ENCODE results near the gene LMNTD1. TPM values are rescaled to one million over a fixed set of nuclear protein-coding genes. Genes with fewer than 3 reads are reported as not detected.

The LMNTD1 gene
- total RNA-seq, 4 donors from 2014 or later, result not detected

DNA sequence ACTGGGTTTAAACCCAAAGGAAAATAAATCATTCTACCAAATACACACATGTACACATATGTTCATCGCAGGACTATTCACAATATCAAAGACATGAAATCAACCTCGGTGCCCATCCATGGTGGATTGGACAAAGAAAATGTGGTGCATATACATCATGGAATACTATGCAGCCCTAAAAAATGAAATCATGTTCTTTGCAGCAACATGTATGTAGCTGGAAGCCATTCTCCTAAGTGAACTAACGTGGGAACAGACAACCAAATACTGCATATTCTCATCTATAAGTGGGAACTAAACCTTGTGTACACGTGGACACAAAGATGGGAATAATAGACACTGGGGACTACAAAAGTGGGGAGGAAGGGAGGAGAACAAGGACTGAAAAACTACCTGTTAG is 96.6 kb downstream of the LMNTD1 start:
- DNase-seq (ENCODE audit: low spot score), result no peak
- no peak for ATAC-seq (ENCODE audit: low FRiP score)
- TF ChIP-seq, protein P1, sequence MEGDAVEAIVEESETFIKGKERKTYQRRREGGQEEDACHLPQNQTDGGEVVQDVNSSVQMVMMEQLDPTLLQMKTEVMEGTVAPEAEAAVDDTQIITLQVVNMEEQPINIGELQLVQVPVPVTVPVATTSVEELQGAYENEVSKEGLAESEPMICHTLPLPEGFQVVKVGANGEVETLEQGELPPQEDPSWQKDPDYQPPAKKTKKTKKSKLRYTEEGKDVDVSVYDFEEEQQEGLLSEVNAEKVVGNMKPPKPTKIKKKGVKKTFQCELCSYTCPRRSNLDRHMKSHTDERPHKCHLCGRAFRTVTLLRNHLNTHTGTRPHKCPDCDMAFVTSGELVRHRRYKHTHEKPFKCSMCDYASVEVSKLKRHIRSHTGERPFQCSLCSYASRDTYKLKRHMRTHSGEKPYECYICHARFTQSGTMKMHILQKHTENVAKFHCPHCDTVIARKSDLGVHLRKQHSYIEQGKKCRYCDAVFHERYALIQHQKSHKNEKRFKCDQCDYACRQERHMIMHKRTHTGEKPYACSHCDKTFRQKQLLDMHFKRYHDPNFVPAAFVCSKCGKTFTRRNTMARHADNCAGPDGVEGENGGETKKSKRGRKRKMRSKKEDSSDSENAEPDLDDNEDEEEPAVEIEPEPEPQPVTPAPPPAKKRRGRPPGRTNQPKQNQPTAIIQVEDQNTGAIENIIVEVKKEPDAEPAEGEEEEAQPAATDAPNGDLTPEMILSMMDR (IDR thresholded peaks at IDR 0.05), result no peak

DNA sequence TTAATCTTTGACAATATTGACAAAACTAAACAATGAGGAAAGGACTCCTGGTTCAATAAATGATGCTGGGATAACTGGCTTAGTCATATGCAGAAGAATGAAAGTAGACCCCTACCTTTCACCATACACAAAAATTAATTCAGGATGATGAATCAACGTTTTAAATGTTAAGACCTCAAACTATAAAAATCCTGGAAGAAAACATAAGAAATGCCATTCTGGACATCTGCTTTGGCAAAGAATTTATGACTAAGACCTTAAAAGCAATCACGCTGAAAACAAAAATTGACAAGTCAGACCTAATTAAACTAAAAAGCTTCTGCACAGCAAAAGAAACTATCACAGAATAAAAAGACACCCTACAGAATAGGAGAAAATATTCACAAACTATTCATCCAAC is 97.4 kb downstream of the LMNTD1 start:
- TF ChIP-seq, protein P1 (IDR thresholded peaks at IDR 0.05), result no peak
- ATAC-seq (ENCODE audit: low FRiP score) (no peak), DNase-seq (ENCODE audit: low spot score) (no peak)

GRCh38 chr12:25449007-25449406 is 104.1 kb downstream of the LMNTD1 start:
- TF ChIP-seq, protein P1 (IDR thresholded peaks at IDR 0.05), result no peak
- no peak for DNase-seq (ENCODE audit: low spot score)
- no peak for ATAC-seq (ENCODE audit: low FRiP score)

DNA sequence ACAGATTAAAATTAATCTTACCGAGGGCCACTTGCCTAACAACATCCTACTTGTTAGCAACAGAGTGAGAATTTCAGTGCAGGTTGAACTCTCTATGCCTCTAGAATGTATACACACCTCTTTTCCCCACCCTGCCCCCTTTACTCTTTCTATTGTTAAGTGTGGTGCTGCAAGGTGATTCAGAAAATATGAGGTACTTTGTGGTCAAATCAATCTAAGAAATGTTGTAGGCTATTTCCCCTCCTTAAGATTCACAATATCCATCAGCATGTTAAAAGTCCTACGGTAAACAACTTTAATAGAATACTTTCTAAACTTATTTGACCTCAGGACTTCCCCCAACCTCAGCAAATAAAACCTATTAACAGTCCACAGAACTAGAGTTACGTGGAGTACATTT is 106.0 kb downstream of the LMNTD1 start:
- TF ChIP-seq, protein P1 (IDR thresholded peaks at IDR 0.05), result no peak
- ATAC-seq (ENCODE audit: low FRiP score) (no peak), DNase-seq (ENCODE audit: low spot score) (no peak)

- no peak for DNase-seq (ENCODE audit: low spot score)
- TF ChIP-seq, protein P1 (IDR thresholded peaks at IDR 0.05), result no peak
- no peak for ATAC-seq (ENCODE audit: low FRiP score)
Measured at GRCh38 chr12:25438638-25439037, 114.4 kb downstream of the LMNTD1 start.

DNA sequence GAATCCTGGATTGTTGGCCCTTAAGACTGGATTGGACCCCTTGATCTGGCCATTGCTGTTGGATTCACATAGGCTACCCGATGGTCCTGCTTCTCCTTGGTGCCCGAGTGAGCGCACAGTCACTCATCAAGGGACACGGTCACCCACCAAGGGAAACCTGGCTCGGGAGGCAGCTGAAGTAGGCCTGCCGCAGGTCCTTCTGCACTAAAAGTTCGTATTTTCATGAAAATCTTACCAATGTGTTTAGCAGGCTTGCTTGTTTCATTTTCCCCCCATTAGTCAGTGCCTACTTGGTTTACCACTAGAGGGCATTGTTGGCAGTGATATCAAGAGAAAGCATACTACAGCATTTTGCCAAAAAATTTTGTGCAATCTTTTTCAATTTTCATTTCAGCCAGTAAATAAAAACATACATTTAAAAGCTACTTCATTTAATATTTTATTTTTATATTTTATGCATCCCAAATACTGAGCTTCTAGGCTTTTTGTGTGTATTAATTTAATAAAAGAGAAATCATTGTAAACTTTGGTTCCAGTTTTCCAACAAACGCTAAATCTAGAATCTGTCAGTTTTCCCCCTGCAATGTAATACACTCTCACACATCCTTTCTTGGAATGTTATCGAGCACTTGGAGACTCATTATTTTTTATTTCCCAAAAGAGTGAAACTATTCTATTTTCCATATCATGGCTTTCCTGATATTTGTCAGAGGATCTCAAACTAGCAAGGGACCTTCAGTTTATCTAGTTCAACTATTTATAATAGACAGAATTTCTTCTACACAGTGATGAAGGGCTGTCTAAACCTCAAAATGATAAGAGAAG is 116.7 kb downstream of the LMNTD1 start:
- ATAC-seq (ENCODE audit: low FRiP score) (peak; percentile 52), DNase-seq (ENCODE audit: low spot score) (no peak)
- TF ChIP-seq, protein P1 (IDR thresholded peaks at IDR 0.05), result peak in 1 of 3 donors; percentile 29

DNA sequence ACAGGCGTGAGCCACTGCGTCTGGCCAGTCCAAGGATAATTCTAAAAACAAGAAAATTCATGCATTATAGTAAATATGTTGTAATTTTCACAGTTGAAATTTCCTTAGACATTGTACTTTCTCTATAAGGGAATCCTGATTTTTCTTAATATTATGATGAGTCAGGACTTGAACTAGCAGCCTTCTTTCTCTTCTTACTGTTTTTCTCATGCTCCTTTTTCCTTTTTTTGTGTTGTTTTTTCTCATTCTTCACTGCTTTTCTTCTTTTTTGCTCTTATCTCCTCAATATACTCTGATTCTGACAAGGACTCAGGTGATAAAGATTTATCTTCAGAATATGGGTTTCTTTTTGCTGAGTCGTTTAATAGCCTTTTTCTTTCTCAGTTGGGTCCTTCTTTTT is 117.7 kb downstream of the LMNTD1 start:
- ATAC-seq (ENCODE audit: low FRiP score) (no peak), DNase-seq (ENCODE audit: low spot score) (no peak)
- TF ChIP-seq, protein P1 (IDR thresholded peaks at IDR 0.05), result no peak
